ENCODE results near the gene CSMD2. TPM values are rescaled to one million over a fixed set of nuclear protein-coding genes. Genes with fewer than 3 reads are reported as not detected.

Gene CSMD2
- total RNA-seq, 2 experiments from 2014 or later = not detected

- POLR2A ChIA-PET = no interaction called here
- BruUV-seq (replicated peaks) = no TSS peak
Measured at GRCh38 chr1:34137411-34137810, 27.6 kb downstream of the CSMD2 start.

GRCh38 chr1:34132161-34132420 is 32.9 kb downstream of the CSMD2 start:
- Histone ChIP-seq H3K4me2 (ENCODE audit: low read length) (no peak overlapping the region), H3K4me1 (ENCODE audit: insufficient read depth, low read length, poor library complexity, severe bottlenecking) (no peaks in the 10 kb centered on the region), H3K9me3 (ENCODE audit: low read length) (no peaks in the 10 kb centered on the region), H4K20me1 (ENCODE audit: insufficient read depth, low read length) (no peaks in the 10 kb centered on the region), H2AFZ (ENCODE audit: low read length) (no peak overlapping the region), H3K79me2 (ENCODE audit: insufficient read depth, low read depth, low read length) (no peaks in the 10 kb centered on the region), H3K4me3 (ENCODE audit: low read depth, low read length, poor library complexity, severe bottlenecking) (no peak overlapping the region), H3K36me3 (ENCODE audit: insufficient read depth, low read length) (no peaks in the 10 kb centered on the region), H3K27ac (ENCODE audit: low read depth, low read length, poor library complexity, severe bottlenecking) (no peak overlapping the region), H3K9me2 (ENCODE audit: insufficient read depth, low read length) (no peaks in the 10 kb centered on the region)
- TF ChIP-seq EZH2phosphoT487 (IDR thresholded peaks at IDR 0.05; ENCODE audit: borderline replicate concordance, low read depth, low read length) = no peak
- TF ChIP-seq, protein P1, sequence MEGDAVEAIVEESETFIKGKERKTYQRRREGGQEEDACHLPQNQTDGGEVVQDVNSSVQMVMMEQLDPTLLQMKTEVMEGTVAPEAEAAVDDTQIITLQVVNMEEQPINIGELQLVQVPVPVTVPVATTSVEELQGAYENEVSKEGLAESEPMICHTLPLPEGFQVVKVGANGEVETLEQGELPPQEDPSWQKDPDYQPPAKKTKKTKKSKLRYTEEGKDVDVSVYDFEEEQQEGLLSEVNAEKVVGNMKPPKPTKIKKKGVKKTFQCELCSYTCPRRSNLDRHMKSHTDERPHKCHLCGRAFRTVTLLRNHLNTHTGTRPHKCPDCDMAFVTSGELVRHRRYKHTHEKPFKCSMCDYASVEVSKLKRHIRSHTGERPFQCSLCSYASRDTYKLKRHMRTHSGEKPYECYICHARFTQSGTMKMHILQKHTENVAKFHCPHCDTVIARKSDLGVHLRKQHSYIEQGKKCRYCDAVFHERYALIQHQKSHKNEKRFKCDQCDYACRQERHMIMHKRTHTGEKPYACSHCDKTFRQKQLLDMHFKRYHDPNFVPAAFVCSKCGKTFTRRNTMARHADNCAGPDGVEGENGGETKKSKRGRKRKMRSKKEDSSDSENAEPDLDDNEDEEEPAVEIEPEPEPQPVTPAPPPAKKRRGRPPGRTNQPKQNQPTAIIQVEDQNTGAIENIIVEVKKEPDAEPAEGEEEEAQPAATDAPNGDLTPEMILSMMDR (conservative IDR thresholded peaks at IDR 0.05; ENCODE audit: low read length) = no peak
- no TSS peak for BruUV-seq (replicated peaks)
- intact Hi-C loops (cut with micrococcal nuclease; ENCODE audit: unreplicated experiment) = no loop called here
- no peak for DNase-seq (ENCODE audit: low spot score)
- POLR2A ChIA-PET = no interaction called here
- CTCF ChIA-PET (ENCODE audit: unreplicated experiment) = no interaction called here

More at GRCh38 chr1:34137411-34137810, 27.6 kb downstream of the CSMD2 start:
- H3K4me3 ChIP-seq (ENCODE audit: low read depth, low read length, poor library complexity, severe bottlenecking) = no peak overlapping the region
- H3K9me3 ChIP-seq (ENCODE audit: low read length) = no peaks in the 10 kb centered on the region
- no peak for DNase-seq (ENCODE audit: low spot score)
- no peak overlapping the region for H3K4me2 ChIP-seq (ENCODE audit: low read length)
- no peaks in the 10 kb centered on the region for H3K9me2 ChIP-seq (ENCODE audit: insufficient read depth, low read length)
- intact Hi-C loops (cut with micrococcal nuclease; ENCODE audit: unreplicated experiment) = no loop called here
- H3K27ac ChIP-seq (ENCODE audit: low read depth, low read length, poor library complexity, severe bottlenecking) = no peak overlapping the region
- no peak overlapping the region for H2AFZ ChIP-seq (ENCODE audit: low read length)
- H3K4me1 ChIP-seq (ENCODE audit: insufficient read depth, low read length, poor library complexity, severe bottlenecking) = no peaks in the 10 kb centered on the region
- H4K20me1 ChIP-seq (ENCODE audit: insufficient read depth, low read length) = no peaks in the 10 kb centered on the region
- no peaks in the 10 kb centered on the region for H3K79me2 ChIP-seq (ENCODE audit: insufficient read depth, low read depth, low read length)
- H3K36me3 ChIP-seq (ENCODE audit: insufficient read depth, low read length) = no peaks in the 10 kb centered on the region
- CTCF ChIA-PET (ENCODE audit: unreplicated experiment) = no interaction called here
- TF ChIP-seq, protein P1 (conservative IDR thresholded peaks at IDR 0.05; ENCODE audit: low read length) = no peak
- TF ChIP-seq EZH2phosphoT487 (IDR thresholded peaks at IDR 0.05; ENCODE audit: borderline replicate concordance, low read depth, low read length) = no peak

GRCh38 chr1:34131396-34132160 is 33.5 kb downstream of the CSMD2 start:
- no peak overlapping the region for H3K4me3 ChIP-seq (ENCODE audit: low read depth, low read length, poor library complexity, severe bottlenecking)
- intact Hi-C loops (cut with micrococcal nuclease; ENCODE audit: unreplicated experiment) = no loop called here
- no peaks in the 10 kb centered on the region for H3K9me3 ChIP-seq (ENCODE audit: low read length)
- CTCF ChIA-PET (ENCODE audit: unreplicated experiment) = no interaction called here
- POLR2A ChIA-PET = no interaction called here
- no peaks in the 10 kb centered on the region for H4K20me1 ChIP-seq (ENCODE audit: insufficient read depth, low read length)
- DNase-seq (ENCODE audit: low spot score) = no peak
- no TSS peak for BruUV-seq (replicated peaks)
- H3K27ac ChIP-seq (ENCODE audit: low read depth, low read length, poor library complexity, severe bottlenecking) = no peak overlapping the region
- H3K4me2 ChIP-seq (ENCODE audit: low read length) = no peak overlapping the region
- H3K36me3 ChIP-seq (ENCODE audit: insufficient read depth, low read length) = no peaks in the 10 kb centered on the region
- H3K9me2 ChIP-seq (ENCODE audit: insufficient read depth, low read length) = no peaks in the 10 kb centered on the region
- TF ChIP-seq, protein P1 (conservative IDR thresholded peaks at IDR 0.05; ENCODE audit: low read length) = no peak
- TF ChIP-seq EZH2phosphoT487 (IDR thresholded peaks at IDR 0.05; ENCODE audit: borderline replicate concordance, low read depth, low read length) = no peak
- H2AFZ ChIP-seq (ENCODE audit: low read length) = no peak overlapping the region
- H3K79me2 ChIP-seq (ENCODE audit: insufficient read depth, low read depth, low read length) = no peaks in the 10 kb centered on the region
- no peaks in the 10 kb centered on the region for H3K4me1 ChIP-seq (ENCODE audit: insufficient read depth, low read length, poor library complexity, severe bottlenecking)
